Coronary artery (tissue), 2 donors: ENCODE results near the gene PHF2.
A peak's percentile ranks its signal among the peaks of the same experiment; 100 is the strongest.

Experiments
- DNase-seq: peaks from one replicate; pipeline ENCODE4 v3.0.0-alpha.2; 2017; ENCODE audit warnings: low spot score
- H3K27ac ChIP-seq, 2 donors: fragments of 200-600 bp; sonication (generic); one replicate each; pipeline ENCODE4 v1.5.1; 2016 to 2019
- H3K4me3 ChIP-seq: fragments of 200-600 bp; sonication (generic); 2 replicates; pipeline ENCODE4 v1.5.1; 2016; ENCODE audit warnings: mild to moderate bottlenecking, moderate library complexity
- CTCF ChIP-seq: fragments of 200-600 bp; sonication (generic); IDR thresholded peaks from one replicate; pipeline ENCODE4 v1.5.1; 2019; ENCODE audit warnings: antibody characterized with exemption

The PHF2 gene

GRCh38 chr9:93579711-93580516 lies 3.5 kb downstream of the PHF2 start:
- Histone ChIP-seq H3K4me3 (peak overlapping the region; percentile 27), H3K27ac (peak overlapping the region; percentile 17 to 60)
- DNase-seq = peak; percentile 72
- no peak for TF ChIP-seq CTCF

GRCh38 chr9:93580654-93581380 lies 4.4 kb downstream of the PHF2 start:
- peak overlapping the region in 1 of 2 donors; percentile 60 for H3K27ac ChIP-seq
- no peak overlapping the region for H3K4me3 ChIP-seq
- peak; percentile 40 for DNase-seq
- TF ChIP-seq CTCF = no peak

GRCh38 chr9:93582115-93582514 lies 5.7 kb downstream of the PHF2 start:
- TF ChIP-seq CTCF = no peak
- no peak overlapping the region for H3K4me3 ChIP-seq
- H3K27ac ChIP-seq = no peak overlapping the region
- peak; percentile 66 for DNase-seq

- DNase-seq = no peak
These were observed 6.2 kb downstream of the PHF2 start for GRCh38 chr9:93582550-93582949.

GRCh38 chr9:93585259-93585658 lies 8.9 kb downstream of the PHF2 start:
- no peak overlapping the region for H3K4me3 ChIP-seq
- no peak for TF ChIP-seq CTCF
- no peak overlapping the region for H3K27ac ChIP-seq
- DNase-seq = no peak

More at GRCh38 chr9:93582550-93582949, 6.2 kb downstream of the PHF2 start:
- H3K4me3 ChIP-seq = no peak overlapping the region
- TF ChIP-seq CTCF = no peak
- no peak overlapping the region for H3K27ac ChIP-seq

- peak; percentile 53 for DNase-seq
- H3K27ac ChIP-seq = no peak overlapping the region
- TF ChIP-seq CTCF = no peak
- H3K4me3 ChIP-seq = no peak overlapping the region
These were observed 9.3 kb downstream of the PHF2 start for GRCh38 chr9:93585695-93586094.
